NT2/D1 (cell line): Measurements from ENCODE around the gene POMT2.
"Not testable (repeated sequence)": the region's sequence is repeated elsewhere in the genome, so short reads cannot be mapped to it uniquely, and the experiment has no call there.

Source experiments
- DNase-seq: peaks from one replicate; pipeline ENCODE4 v3.0.0-alpha.2; 2011; ENCODE audit warnings: low read depth, low spot score
- H3K27me3 ChIP-seq: 2 replicates; pipeline ENCODE4 v1.6.0; 2011; ENCODE audit warnings: mild to moderate bottlenecking; ENCODE audit not compliant: insufficient read length, insufficient read depth
- H3K36me3 ChIP-seq: 2 replicates; pipeline ENCODE4 v1.6.1; 2011; ENCODE audit warnings: mild to moderate bottlenecking, low read length, mixed read lengths; ENCODE audit not compliant: insufficient read depth, insufficient read length
- H3K4me1 ChIP-seq: 2 replicates; pipeline ENCODE4 v1.5.1; 2011; ENCODE audit not compliant: insufficient read depth, insufficient read length
- H3K4me3 ChIP-seq: 2 replicates; pipeline ENCODE4 v1.5.1; 2011; ENCODE audit warnings: low read depth; ENCODE audit not compliant: insufficient read length
- H3K9ac ChIP-seq: 2 replicates; pipeline ENCODE4 v1.6.0; 2011; ENCODE audit warnings: low read depth; ENCODE audit not compliant: insufficient read length
- H3K9me3 ChIP-seq: 2 replicates; pipeline ENCODE4 v1.5.1; 2011; ENCODE audit warnings: mild to moderate bottlenecking, low read length; ENCODE audit not compliant: insufficient read depth
- SUZ12 ChIP-seq: IDR thresholded peaks from 2 replicates; pipeline ENCODE4 v1.6.1; 2011; ENCODE audit not compliant: insufficient read length, insufficient read depth; ENCODE audit errors: extremely low read depth
- YY1 ChIP-seq: IDR thresholded peaks from 2 replicates; pipeline ENCODE4 v1.6.1; 2011; ENCODE audit not compliant: insufficient read length, insufficient read depth
- ZNF274 ChIP-seq: IDR thresholded peaks from 2 replicates; pipeline ENCODE4 v1.6.1; 2011; ENCODE audit warnings: mild to moderate bottlenecking, low read depth, low read length

The POMT2 gene

GRCh38 chr14:77281852-77282410 is 38.8 kb downstream of the POMT2 start:
- Histone ChIP-seq H3K9ac (no peak overlapping the region), H3K36me3 (peaks cover 74% of the 10 kb centered on the region), H3K9me3 (no peaks in the 10 kb centered on the region), H3K4me3 (no peak overlapping the region), H3K4me1 (no peaks in the 10 kb centered on the region), H3K27me3 (no peaks in the 10 kb centered on the region)
- TF ChIP-seq ZNF274: no peak
- TF ChIP-seq YY1: no peak
- no peak for TF ChIP-seq SUZ12
- no peak for DNase-seq

DNA sequence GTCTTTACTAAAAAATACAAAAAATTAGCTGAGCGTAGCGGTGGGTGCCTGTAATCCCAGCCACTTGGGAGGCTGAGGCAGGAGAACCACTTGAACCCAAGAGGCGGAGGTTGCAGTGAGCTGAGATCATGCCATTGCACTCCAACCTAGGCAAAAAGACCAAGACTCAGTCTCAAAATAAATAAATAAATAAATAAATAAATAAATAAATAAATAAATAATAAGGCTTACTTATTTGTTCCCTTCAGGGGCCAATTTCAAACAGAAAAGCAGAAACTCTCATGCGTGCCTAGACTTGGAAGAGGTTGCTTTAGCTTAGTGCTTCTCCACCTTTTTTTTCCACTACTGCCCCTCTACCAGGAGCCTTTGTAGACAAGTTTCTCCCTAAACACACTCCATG is 39.8 kb downstream of the POMT2 start:
- DNase-seq, H3K9me3 ChIP-seq, H3K4me3 ChIP-seq, H3K9ac ChIP-seq, H3K4me1 ChIP-seq, H3K27me3 ChIP-seq: not testable (repeated sequence)
- peaks cover 74% of the 10 kb centered on the region for H3K36me3 ChIP-seq

GRCh38 chr14:77279719-77280118 is 41.0 kb downstream of the POMT2 start:
- Histone ChIP-seq H3K4me1 (no peaks in the 10 kb centered on the region), H3K4me3 (no peak overlapping the region), H3K9me3 (no peaks in the 10 kb centered on the region), H3K27me3 (no peaks in the 10 kb centered on the region), H3K9ac (no peak overlapping the region), H3K36me3 (peaks cover 64% of the 10 kb centered on the region)
- TF ChIP-seq YY1 (no peak), SUZ12 (no peak), ZNF274 (no peak)
- DNase-seq: no peak

- TF ChIP-seq YY1 (no peak), SUZ12 (no peak), ZNF274 (no peak)
Observed at GRCh38 chr14:77278461-77279230, 42.0 kb downstream of the POMT2 start.

DNA sequence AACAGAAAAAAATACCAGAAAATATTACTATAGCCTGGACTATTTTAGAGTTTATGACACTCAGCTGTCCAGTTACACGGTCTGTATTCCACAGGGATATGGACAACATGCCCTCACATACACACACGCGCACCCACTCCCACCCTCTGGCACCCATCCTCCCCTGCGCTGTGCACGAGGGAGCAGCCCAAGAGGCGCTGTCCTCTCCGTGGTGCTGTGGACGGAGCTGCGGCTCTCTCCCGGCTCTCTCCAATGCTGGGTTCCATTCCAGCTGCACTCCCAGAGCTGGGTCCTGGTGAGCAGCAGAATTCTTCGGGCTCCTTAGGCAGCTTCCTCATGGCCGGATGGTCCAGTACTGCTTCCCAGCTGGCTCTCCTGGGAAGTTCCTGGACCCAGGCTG is 43.7 kb downstream of the POMT2 start:
- H3K36me3 ChIP-seq: peaks cover 43% of the 10 kb centered on the region
- no peak for TF ChIP-seq YY1
- TF ChIP-seq SUZ12: no peak
- no peak for TF ChIP-seq ZNF274
- peaks cover 14% of the 10 kb centered on the region for H3K27me3 ChIP-seq
- no peak for DNase-seq
- H3K4me3 ChIP-seq: no peak overlapping the region
- H3K9me3 ChIP-seq: no peaks in the 10 kb centered on the region
- H3K9ac ChIP-seq: no peak overlapping the region
- no peaks in the 10 kb centered on the region for H3K4me1 ChIP-seq

More at GRCh38 chr14:77278461-77279230, 42.0 kb downstream of the POMT2 start:
- peaks cover 54% of the 10 kb centered on the region for H3K36me3 ChIP-seq
- DNase-seq: no peak
- no peaks in the 10 kb centered on the region for H3K27me3 ChIP-seq
- no peaks in the 10 kb centered on the region for H3K4me1 ChIP-seq
- H3K9ac ChIP-seq: no peak overlapping the region
- no peak overlapping the region for H3K4me3 ChIP-seq
- no peaks in the 10 kb centered on the region for H3K9me3 ChIP-seq

- Histone ChIP-seq H3K9ac (no peak overlapping the region), H3K27me3 (peaks cover 19% of the 10 kb centered on the region), H3K9me3 (no peaks in the 10 kb centered on the region), H3K36me3 (peaks cover 43% of the 10 kb centered on the region), H3K4me1 (no peaks in the 10 kb centered on the region), H3K4me3 (no peak overlapping the region)
- TF ChIP-seq YY1 (no peak), ZNF274 (no peak), SUZ12 (no peak)
- no peak for DNase-seq
Observed at GRCh38 chr14:77276295-77276935, 44.3 kb downstream of the POMT2 start.

DNA sequence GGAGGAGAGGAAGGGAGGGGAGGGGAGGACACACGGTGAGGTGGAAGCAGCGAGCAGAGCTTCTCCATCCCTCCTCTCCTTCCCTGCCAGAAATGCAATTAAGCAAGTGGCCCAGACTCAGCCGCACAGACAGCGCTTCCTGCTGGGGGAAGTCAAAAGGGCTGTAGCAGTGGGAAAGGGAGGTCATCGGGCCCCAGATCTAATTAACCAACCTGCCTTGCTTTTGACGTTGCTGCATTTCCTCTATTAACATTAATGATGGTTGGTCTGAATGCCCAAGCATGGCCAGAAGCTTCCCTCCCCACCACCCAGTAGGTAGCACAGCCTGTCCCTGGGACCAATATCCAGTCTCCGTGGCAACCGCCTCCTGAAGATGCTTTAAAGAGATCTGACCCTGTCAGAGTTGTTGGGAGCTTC is 45.1 kb downstream of the POMT2 start:
- no peak for DNase-seq
- TF ChIP-seq SUZ12 (no peak), ZNF274 (no peak), YY1 (no peak)
- H3K9ac ChIP-seq: no peak overlapping the region

More for the DNA sequence above, 45.1 kb downstream of the POMT2 start:
- Histone ChIP-seq H3K9me3 (no peaks in the 10 kb centered on the region), H3K36me3 (peaks cover 43% of the 10 kb centered on the region), H3K4me1 (no peaks in the 10 kb centered on the region), H3K4me3 (no peak overlapping the region), H3K27me3 (peaks cover 27% of the 10 kb centered on the region)
